PC-9 (cell line): ENCODE measurements around the gene INPPL1.

Experiments used
- EZH2 ChIP-seq: fragments of 200-600 bp; sonication (generic); IDR thresholded peaks from 2 replicates; pipeline ENCODE4 v1.8.0; 2017; ENCODE audit warnings: antibody characterized with exemption, low read depth
- TF ChIP-seq, protein P1 (sequence below): fragments of 200-600 bp; sonication (generic); conservative IDR thresholded peaks from 2 replicates; pipeline ENCODE4 v1.6.1; 2017; ENCODE audit warnings: mixed run types, antibody characterized with exemption, mild to moderate bottlenecking, moderate library complexity

DNA sequence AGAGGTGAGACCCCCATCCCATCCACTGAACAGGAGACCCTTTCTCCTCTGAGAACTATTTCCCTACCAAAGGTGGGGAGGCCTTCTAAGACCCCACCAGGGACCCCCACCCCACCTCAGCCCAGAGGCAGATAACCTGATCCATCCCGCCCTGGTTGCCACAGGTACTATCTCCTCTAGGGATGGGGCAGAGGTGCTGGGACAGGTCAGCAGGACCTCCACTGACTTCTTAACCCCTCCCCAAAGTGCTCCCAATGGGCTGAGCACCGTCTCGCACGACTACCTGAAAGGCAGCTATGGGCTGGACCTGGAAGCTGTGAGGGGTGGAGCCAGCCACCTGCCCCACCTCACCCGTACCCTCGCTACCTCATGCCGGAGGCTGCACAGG is 4.3 kb downstream of the INPPL1 start:
- TF ChIP-seq, protein P1, sequence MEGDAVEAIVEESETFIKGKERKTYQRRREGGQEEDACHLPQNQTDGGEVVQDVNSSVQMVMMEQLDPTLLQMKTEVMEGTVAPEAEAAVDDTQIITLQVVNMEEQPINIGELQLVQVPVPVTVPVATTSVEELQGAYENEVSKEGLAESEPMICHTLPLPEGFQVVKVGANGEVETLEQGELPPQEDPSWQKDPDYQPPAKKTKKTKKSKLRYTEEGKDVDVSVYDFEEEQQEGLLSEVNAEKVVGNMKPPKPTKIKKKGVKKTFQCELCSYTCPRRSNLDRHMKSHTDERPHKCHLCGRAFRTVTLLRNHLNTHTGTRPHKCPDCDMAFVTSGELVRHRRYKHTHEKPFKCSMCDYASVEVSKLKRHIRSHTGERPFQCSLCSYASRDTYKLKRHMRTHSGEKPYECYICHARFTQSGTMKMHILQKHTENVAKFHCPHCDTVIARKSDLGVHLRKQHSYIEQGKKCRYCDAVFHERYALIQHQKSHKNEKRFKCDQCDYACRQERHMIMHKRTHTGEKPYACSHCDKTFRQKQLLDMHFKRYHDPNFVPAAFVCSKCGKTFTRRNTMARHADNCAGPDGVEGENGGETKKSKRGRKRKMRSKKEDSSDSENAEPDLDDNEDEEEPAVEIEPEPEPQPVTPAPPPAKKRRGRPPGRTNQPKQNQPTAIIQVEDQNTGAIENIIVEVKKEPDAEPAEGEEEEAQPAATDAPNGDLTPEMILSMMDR, result no peak
- no peak for TF ChIP-seq EZH2
